WTC11 (cell line): ENCODE results near the gene PDCD10.

Source experiments
- NR1H2 ChIP-seq: sonication (generic); formaldehyde crosslinking; IDR thresholded peaks from 2 replicates; pipeline ENCODE4 v1.9.0; 2021; ENCODE audit warnings: mild to moderate bottlenecking, moderate library complexity, missing genetic modification reagents
- SMAD3 ChIP-seq: sonication (generic); formaldehyde crosslinking; IDR thresholded peaks from 2 replicates; pipeline ENCODE4 v1.8.0; 2022; ENCODE audit warnings: missing genetic modification reagents, mild to moderate bottlenecking, borderline replicate concordance
- TCF7 ChIP-seq: sonication (generic); formaldehyde crosslinking; IDR thresholded peaks from 2 replicates; pipeline ENCODE4 v1.8.0; 2022; ENCODE audit warnings: mild to moderate bottlenecking, low read depth, missing genetic modification reagents, moderate library complexity
- ZBTB43 ChIP-seq: sonication (generic); formaldehyde crosslinking; IDR thresholded peaks from 2 replicates; pipeline ENCODE4 v1.8.1; 2023; ENCODE audit warnings: mild to moderate bottlenecking, missing genetic modification reagents
- TF ChIP-seq, protein P1 (sequence below): sonication (generic); formaldehyde crosslinking; IDR thresholded peaks from 2 replicates; pipeline ENCODE4 v1.8.1; 2022; ENCODE audit warnings: low read depth, missing genetic modification reagents, borderline replicate concordance
- TF ChIP-seq, protein P2 (sequence below): fragments of 200-600 bp; IDR thresholded peaks from 2 replicates; pipeline ENCODE4 v1.8.0; 2022; ENCODE audit warnings: antibody characterized with exemption

GRCh38 chr3:167668651-167669050, 66.0 kb downstream of the PDCD10 start:
- TF ChIP-seq TCF7 (CRISPR knock-in tag): no peak
- TF ChIP-seq, protein P1, sequence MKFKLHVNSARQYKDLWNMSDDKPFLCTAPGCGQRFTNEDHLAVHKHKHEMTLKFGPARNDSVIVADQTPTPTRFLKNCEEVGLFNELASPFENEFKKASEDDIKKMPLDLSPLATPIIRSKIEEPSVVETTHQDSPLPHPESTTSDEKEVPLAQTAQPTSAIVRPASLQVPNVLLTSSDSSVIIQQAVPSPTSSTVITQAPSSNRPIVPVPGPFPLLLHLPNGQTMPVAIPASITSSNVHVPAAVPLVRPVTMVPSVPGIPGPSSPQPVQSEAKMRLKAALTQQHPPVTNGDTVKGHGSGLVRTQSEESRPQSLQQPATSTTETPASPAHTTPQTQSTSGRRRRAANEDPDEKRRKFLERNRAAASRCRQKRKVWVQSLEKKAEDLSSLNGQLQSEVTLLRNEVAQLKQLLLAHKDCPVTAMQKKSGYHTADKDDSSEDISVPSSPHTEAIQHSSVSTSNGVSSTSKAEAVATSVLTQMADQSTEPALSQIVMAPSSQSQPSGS: no peak
- TF ChIP-seq, protein P2, sequence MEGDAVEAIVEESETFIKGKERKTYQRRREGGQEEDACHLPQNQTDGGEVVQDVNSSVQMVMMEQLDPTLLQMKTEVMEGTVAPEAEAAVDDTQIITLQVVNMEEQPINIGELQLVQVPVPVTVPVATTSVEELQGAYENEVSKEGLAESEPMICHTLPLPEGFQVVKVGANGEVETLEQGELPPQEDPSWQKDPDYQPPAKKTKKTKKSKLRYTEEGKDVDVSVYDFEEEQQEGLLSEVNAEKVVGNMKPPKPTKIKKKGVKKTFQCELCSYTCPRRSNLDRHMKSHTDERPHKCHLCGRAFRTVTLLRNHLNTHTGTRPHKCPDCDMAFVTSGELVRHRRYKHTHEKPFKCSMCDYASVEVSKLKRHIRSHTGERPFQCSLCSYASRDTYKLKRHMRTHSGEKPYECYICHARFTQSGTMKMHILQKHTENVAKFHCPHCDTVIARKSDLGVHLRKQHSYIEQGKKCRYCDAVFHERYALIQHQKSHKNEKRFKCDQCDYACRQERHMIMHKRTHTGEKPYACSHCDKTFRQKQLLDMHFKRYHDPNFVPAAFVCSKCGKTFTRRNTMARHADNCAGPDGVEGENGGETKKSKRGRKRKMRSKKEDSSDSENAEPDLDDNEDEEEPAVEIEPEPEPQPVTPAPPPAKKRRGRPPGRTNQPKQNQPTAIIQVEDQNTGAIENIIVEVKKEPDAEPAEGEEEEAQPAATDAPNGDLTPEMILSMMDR: no peak
- no peak for TF ChIP-seq NR1H2 (CRISPR knock-in tag)
- no peak for TF ChIP-seq SMAD3 (CRISPR knock-in tag)
- TF ChIP-seq ZBTB43 (CRISPR knock-in tag): no peak
